DMS 273 (cell line): ENCODE measurements around the gene DCLK3.

Experiments
- DNase-seq: peaks from one replicate; lab custom pipeline; 2025; ENCODE audit not compliant: unreplicated experiment; lab: John Stamatoyannopoulos, UW

Gene DCLK3

DNA sequence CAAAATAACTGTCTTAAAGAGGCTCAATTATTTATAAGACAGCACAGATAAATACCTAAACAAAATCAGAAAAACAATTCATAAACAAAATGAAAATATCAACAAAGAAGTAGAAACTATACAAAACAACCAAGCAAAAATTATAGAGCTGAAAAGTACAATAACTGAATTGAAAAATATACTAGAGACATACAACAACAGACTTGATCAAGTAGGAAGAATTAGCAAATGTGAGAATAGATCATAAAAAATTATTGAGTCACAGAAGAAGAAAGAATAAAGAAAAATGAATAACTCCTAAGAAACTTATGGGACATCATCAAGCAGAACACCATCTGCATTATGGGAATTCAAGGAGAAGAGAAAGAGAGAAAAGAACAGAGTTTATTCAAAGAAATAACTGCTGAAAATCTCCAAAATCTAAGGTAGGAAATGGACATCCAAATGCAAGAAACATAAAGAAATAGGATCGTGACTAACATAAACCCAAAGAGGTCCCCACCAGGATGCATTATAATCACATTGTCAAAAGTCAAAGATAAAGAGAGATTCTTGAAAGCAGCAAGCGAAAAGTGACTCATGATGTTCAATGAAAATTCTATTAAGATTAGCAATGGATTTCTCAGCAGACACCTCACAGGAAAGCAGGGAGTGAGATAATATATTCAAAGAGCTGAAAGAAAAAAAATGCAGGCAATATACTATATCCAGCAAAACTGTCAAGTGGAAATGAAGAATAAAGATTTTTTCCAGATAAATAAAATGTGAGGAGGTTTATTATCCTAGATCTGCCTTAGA is 85.9 kb downstream of the DCLK3 start:
- no peak for DNase-seq

- DNase-seq, result no peak
These were observed 86.9 kb downstream of the DCLK3 start for GRCh38 chr3:36677331-36678007.

DNA sequence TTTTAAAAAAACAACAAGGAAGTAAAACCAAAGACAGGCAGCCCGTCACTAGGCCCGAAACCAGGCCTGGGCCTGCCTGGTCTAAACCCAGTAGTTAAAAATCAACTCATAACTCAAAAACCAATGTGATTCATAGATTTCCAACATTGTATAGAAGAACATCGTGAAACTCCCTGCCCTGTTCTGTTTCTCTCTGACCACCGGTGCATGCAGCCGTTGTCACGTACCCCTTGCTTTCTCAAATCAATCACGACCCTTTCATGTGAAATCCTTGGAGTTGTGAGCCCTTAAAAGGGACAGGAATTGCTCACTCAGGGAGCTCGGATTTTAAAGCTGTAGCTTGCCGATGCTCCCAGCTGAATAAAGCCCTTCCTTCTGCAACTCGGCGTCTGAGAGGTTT is 89.5 kb downstream of the DCLK3 start:
- no peak for DNase-seq

- no peak for DNase-seq
These were observed 94.6 kb downstream of the DCLK3 start for GRCh38 chr3:36669764-36670163.

- DNase-seq, result no peak
These were observed 98.2 kb downstream of the DCLK3 start for GRCh38 chr3:36666166-36666565.

GRCh38 chr3:36663666-36664291 is 100.6 kb downstream of the DCLK3 start:
- DNase-seq, result no peak

GRCh38 chr3:36662626-36663025 is 101.7 kb downstream of the DCLK3 start:
- DNase-seq, result no peak
